Measurements from ENCODE around the gene RFX1.

Gene RFX1

DNA sequence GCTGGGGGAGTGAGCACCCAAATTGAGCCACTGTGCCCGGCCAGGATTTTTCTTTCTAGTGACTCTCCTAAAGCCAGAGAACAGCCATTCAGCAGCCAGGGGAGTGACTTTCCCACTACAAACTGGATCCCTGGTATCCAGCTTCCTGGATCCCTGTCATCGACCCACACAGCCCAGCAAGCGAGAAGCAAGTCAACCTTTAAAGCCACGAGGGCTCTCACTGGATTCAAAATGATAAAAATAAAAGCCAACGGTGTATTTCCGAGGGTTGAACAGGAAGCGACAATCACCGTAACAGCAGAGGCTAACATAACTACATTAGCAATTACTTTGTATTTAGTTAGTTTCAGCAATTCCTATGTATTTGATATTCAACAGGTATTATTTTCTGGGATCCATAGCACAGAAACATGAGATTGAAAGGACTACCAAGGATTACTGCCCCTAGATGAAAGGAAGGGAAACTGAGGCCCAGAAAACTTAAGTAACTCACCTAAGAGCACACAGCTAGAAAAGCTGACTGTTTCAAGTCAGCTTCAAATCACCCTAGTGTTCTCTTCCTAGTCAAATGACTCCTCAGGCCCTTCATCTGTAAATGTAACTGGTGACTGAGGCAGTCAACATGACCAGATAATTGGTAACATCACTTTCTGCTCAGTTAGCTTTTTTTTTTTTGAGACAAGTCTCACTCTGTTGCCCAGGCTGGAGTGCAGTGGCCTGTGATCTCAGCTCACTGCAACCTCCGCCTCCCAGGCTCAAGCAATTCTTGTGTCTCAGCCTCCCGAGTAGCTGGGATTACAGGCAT lies 2.7 kb downstream of the RFX1 start:
- no peak overlapping the region for H3K4me3 ChIP-seq (ENCODE audit: low read depth, low read length)
- DNase-seq (ENCODE audit: low read depth, low spot score) = no peak
- no peak for TF ChIP-seq CTCF (IDR thresholded peaks at IDR 0.05; ENCODE audit: low read depth, low read length)
- in situ Hi-C loops (cut with HindIII; ENCODE audit: low sequenced_read_pairs) = no loop called here

GRCh38 chr19:14002571-14003250 lies 3.4 kb downstream of the RFX1 start:
- no peak for DNase-seq (ENCODE audit: low read depth, low spot score)
- no peak for TF ChIP-seq CTCF (IDR thresholded peaks at IDR 0.05; ENCODE audit: low read depth, low read length)
- H3K4me3 ChIP-seq (ENCODE audit: low read depth, low read length) = no peak overlapping the region
- in situ Hi-C loops (cut with HindIII; ENCODE audit: low sequenced_read_pairs) = no loop called here

- no peak overlapping the region for H3K4me3 ChIP-seq (ENCODE audit: low read depth, low read length)
- no peak for TF ChIP-seq CTCF (IDR thresholded peaks at IDR 0.05; ENCODE audit: low read depth, low read length)
- in situ Hi-C loops (cut with HindIII; ENCODE audit: low sequenced_read_pairs) = no loop called here
- no peak for DNase-seq (ENCODE audit: low read depth, low spot score)
Measured at GRCh38 chr19:14000691-14001375, 5.3 kb downstream of the RFX1 start.

GRCh38 chr19:13999085-13999484 lies 7.0 kb downstream of the RFX1 start:
- no peak for DNase-seq (ENCODE audit: low read depth, low spot score)
- in situ Hi-C loops (cut with HindIII; ENCODE audit: low sequenced_read_pairs) = no loop called here
- H3K4me3 ChIP-seq (ENCODE audit: low read depth, low read length) = no peak overlapping the region
- no peak for TF ChIP-seq CTCF (IDR thresholded peaks at IDR 0.05; ENCODE audit: low read depth, low read length)

DNA sequence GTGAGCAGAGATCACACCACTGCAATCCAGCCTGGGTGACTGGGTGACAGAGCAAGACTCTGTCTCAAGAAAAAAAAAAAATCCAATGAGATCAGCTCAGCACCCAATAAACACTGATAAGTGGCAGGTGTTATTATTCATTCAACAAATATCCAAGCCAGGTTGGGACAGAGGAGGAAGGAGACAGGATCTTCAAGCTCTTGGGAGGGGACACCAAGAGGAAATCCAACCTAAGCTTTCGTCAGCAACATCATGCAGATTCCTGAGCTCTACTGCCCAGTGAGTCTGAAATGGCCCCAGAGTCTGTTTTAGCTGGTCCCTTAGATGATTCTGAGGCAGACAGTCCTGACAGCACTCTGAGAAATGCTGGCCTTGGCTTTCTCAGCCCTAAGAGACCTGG lies 7.7 kb downstream of the RFX1 start:
- no peak overlapping the region for H3K4me3 ChIP-seq (ENCODE audit: low read depth, low read length)
- no peak for TF ChIP-seq CTCF (IDR thresholded peaks at IDR 0.05; ENCODE audit: low read depth, low read length)
- in situ Hi-C loops (cut with HindIII; ENCODE audit: low sequenced_read_pairs) = no loop called here
- DNase-seq (ENCODE audit: low read depth, low spot score) = no peak

GRCh38 chr19:13997631-13997962 lies 8.5 kb downstream of the RFX1 start:
- DNase-seq (ENCODE audit: low read depth, low spot score) = no peak
- in situ Hi-C loops (cut with HindIII; ENCODE audit: low sequenced_read_pairs) = no loop called here
- TF ChIP-seq CTCF (IDR thresholded peaks at IDR 0.05; ENCODE audit: low read depth, low read length) = no peak
- no peak overlapping the region for H3K4me3 ChIP-seq (ENCODE audit: low read depth, low read length)
